NCI-H1092 (cell line): ENCODE measurements around the gene DPYSL3.

Experiments used
- DNase-seq: peaks from one replicate; lab custom pipeline; 2025; lab: John Stamatoyannopoulos, UW

Gene DPYSL3

GRCh38 chr5:147403651-147404640 lies 105.9 kb downstream of the DPYSL3 start:
- DNase-seq: no peak

GRCh38 chr5:147400881-147401280 lies 109.0 kb downstream of the DPYSL3 start:
- DNase-seq: no peak

DNA sequence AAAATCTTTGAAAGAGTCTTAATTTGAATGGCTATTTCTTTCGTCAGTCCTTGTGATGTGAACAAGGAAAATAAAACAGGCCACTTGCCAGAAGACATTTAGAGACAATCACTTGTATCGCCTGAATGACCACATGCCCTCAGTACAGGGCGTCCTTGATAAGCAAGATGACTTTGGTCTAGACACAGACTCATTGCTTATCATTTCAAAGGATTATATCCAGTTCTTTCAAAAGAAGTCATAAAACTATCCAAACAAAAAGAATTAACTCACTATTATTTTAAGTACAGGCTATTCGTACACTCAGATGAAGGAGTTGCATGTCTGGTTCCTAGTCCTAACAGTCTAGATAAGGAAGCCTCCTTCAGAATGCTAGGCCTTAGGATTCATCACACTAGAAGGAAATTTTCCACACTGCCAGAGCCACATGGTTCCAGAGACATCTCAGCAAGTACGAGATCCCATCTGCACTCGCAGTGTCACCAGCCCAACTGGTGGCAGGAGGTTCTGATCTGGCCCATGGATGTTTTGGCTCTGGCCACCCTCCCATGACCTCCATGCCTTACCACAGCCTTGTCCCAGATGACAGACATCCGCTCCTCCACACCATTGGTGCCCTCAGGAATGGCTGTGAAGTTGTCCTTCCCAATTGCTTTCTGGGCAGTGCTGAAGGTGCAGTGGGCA lies 109.6 kb downstream of the DPYSL3 start:
- DNase-seq: no peak

DNA sequence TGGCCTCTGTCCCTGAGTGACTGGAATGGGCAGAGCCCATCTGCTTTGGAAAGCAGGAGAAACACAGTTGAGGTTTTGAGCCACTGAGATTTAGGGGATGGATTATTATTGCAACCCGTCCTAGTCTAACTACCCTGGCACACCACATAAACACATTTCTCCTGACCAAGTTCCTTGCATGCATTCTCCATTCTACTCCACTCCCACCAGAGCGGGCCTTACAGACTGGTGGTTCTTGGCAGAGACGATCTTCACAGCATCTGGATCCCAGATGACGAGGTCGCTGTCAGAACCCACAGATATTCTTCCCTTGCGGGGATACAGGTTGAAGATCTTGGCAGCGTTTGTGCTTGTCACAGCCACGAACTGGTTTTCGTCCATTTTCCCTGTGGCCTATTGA lies 111.0 kb downstream of the DPYSL3 start:
- DNase-seq: no peak

GRCh38 chr5:147397616-147398015 lies 112.3 kb downstream of the DPYSL3 start:
- no peak for DNase-seq

- DNase-seq: no peak
Observed at GRCh38 chr5:147396070-147396823, 113.6 kb downstream of the DPYSL3 start.

DNA sequence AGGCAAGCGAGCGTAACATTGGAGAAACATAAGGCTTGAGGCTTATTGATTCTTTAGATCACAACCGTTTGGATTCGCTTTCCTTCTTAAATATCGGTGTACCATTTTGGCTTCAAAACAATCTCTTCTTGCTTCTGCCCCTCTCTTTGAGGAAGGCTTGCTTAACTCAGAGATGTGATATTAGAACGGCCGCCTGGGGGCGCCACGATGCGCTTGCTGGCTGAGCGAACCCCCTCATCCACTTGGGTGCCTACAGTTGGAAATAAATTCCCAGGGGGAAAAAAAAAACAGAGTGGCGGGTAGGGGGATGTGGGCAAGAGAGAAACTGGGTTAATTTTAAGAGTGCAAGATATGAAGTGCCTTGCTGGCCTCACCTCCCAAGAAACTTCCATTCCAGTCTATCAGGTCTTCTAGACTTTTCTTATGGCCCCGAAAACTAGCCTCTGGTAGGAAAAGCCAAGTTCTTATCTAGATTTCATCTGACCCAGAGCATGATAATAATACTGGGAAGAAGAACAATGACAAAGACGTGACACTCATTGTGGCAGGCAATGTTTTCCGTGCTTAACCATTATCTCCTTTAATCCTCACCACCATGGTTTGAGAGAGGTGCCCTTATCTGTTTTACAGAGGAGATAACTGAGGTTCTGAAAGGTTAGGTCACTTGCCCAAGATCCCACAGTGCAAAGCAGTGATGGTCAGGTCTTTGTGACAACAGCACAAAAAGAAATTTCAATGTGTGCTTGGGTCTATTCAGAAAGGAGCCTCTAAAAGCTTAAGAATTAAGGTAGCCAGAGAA lies 115.8 kb downstream of the DPYSL3 start:
- DNase-seq: no peak

DNA sequence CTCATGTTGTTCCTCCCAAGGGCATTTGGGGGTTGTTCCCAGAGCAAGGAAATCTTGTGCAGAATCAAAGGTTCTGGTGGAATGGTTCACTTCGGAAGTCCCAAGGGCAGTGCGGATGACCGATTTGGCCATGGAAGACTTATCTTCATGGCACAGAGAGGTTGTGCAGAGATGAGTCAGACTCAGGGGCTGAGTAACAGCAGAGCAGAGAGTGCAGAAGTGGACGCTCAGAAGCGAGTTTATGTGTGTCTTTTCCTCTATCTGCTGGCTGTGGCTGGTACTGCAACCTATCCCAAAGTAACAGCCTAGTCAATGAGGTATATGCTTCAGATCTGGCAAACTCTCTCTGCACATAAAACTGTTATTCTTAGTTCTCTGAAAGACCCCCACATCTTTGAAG lies 118.1 kb downstream of the DPYSL3 start:
- DNase-seq: no peak

DNA sequence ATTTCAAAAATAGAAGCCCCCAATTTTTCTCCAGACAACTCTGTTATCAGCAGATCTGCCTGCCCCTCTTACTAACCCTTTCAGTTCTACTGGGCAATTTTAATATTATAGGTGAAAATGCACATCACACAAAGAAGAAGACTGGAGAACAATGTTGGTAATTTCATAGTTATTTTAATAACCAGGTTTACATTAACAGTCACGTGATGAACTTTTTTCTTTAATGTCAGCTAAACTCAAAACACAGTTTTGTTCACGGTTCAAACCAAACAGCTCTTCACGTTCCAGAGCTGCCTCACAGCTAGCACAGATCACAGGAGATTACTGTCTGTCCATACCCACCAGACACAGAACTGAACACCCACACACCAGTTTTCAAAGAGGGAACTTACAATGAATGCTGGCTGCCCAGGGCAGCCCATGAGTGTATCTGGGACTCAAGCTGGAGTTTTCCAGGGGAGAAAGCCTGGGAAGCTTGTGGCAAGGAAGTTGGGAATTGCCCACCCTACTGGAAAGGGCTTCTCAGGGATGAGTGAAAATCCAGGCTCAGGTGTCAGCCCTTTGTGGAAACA lies 119.1 kb downstream of the DPYSL3 start:
- DNase-seq: no peak

DNA sequence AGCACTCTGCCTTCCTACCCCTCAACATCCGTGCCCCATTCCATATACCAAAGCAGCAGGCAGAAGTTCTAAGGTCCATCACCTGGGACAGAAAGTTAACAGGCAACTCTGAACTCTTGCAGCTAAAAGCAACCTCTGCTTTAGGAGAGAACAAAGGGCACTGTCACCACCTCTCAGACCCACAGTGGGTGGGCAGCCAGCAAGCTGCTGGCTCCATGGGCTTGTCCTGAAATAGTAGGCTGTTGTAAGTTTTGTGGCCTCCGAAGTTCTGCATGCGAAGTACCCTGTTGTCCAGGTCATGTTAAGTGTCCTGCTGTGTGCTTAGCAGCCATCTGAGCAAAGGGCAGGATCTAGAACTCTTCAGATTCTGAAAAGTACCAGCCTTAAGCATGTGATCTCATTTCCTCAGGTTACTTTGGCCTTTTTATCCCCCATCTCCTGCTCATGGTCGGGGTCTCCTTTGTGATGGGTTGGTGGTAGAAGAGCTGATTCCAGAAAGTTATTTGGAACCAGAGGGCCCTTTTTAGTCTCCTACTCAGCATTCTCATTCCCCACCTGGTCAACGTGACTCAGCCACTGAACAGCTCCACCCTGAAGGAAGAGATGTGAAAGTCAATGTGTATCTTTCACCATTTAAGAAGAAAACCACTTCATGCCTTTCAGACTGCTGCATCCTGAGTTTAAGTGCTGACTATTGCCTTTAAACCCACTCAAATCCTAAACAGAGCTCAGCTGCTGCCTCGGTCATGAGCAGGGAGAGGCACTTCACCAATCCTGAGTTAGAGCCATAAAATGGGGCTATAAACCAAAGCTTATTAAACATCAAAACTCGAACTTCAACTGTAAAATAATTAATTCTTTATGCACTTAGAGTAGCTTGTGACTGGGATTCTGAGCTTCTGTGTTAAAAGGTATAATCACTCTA lies 121.4 kb downstream of the DPYSL3 start:
- no peak for DNase-seq

GRCh38 chr5:147387109-147387508 lies 122.8 kb downstream of the DPYSL3 start:
- DNase-seq: no peak

DNA sequence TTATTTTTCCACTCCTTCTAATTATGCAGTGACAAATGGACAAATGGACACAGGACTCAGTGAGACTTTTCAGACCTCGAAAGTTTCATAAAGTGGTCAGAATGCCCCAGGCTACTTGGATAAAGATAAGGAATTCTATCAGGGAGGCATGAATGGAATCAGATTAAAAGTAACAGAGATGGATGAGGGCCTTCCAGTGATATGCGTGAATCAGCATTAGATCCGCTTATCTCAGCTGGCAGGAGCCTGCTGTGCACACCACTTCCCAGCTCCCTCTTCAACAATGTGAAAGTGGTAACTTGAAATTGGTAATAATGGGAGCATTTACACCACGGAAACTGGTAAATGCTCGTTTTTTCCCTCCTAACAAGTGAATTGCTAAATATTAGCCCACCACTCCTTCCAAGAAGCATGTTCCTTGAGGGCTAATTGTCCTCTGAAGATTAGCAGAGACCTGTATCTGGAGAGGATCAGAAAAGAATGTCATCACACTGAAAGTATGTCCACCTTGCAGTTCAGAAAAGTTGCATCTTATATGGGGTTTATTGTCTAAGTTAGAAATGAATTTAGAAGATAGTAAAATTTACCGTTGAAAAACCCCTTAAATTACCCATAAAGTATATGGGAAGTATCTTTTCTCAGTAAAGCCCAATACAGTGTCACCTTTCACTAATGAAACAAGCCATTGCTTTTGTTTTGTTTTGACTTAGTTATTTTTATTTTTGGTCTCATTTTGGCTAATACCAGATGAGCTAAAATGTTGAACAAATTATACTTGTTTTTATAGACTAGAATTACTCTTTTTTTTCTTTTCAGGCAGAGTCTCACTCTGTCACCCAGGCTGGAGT lies 125.3 kb downstream of the DPYSL3 start:
- no peak for DNase-seq

- DNase-seq: no peak
Observed at GRCh38 chr5:147382776-147383175, 127.1 kb downstream of the DPYSL3 start.

- DNase-seq: no peak
Observed at GRCh38 chr5:147381555-147381954, 128.3 kb downstream of the DPYSL3 start.

DNA sequence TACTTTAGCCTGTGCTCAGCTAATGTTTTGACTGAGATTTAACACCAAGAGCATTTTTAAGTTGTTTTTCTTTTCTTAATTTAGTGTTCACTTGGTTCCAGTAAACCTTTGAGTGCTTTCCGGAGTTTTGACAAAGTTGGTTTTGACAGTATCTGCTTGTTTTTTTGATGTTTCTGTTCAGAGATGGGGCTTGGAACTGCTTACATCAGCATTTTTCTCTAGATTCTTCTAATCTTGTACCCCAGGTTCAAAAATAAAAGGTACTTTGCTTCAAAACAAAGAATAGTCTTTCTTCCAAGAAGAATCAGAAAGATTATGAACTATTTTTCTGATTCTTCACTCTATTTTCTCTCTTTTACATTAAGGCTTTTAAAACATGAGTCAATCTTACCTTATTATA lies 132.2 kb downstream of the DPYSL3 start:
- no peak for DNase-seq

GRCh38 chr5:147375151-147375550 lies 134.7 kb downstream of the DPYSL3 start:
- no peak for DNase-seq

DNA sequence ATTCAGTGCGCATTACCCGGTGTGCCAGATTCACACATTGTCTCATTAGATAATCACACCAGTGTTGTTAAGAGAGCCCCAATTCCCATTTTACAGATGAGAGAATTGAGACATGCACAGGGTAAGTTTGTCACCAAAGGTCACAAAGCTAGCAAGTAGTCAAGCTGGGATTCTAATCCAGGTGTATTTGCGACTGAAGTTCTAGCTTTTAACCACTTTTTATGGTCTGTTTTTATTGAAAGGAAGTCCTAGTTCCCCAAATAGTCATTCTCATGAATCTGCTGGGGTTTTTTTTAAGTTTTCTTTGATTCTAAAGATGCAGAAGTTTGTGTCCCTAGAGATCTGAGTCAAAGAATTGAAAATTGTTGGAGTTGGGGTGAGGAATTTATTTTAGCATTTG lies 136.5 kb downstream of the DPYSL3 start:
- DNase-seq: no peak

- DNase-seq: no peak
Observed at GRCh38 chr5:147372191-147372590, 137.7 kb downstream of the DPYSL3 start.

DNA sequence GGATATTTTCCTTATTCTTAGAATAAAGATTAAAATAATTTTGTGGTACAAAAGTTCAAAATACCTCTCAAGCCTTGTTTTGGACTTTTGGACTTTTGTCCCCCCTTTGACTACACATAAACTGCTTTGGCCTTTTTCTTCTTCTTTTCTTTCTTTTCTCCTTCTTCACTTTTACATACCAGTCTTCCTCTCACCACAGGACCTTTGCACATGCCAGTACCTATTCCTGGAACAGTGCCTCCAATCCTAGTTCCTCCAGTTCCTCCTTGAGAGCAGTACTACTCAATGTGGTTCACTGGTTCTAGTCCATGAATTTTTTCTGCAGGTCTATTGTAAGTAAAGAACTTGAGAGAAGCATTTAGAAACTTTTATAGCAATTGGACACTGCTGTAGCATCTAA lies 138.6 kb downstream of the DPYSL3 start:
- DNase-seq: no peak
